HG03558 (cell line): ENCODE data around the gene GM2A.
"Not testable (repeated sequence)": the region's sequence is repeated elsewhere in the genome, so short reads cannot be mapped to it uniquely, and the experiment has no call there.

Source experiments
- ATAC-seq: cut with Tn5 transposase; IDR thresholded peaks from one replicate; pipeline ENCODE4 v1.9.1; 2021; ENCODE audit warnings: moderate number of reproducible peaks; ENCODE audit not compliant: unreplicated experiment; ENCODE audit errors: extremely low read depth

GM2A gene

DNA sequence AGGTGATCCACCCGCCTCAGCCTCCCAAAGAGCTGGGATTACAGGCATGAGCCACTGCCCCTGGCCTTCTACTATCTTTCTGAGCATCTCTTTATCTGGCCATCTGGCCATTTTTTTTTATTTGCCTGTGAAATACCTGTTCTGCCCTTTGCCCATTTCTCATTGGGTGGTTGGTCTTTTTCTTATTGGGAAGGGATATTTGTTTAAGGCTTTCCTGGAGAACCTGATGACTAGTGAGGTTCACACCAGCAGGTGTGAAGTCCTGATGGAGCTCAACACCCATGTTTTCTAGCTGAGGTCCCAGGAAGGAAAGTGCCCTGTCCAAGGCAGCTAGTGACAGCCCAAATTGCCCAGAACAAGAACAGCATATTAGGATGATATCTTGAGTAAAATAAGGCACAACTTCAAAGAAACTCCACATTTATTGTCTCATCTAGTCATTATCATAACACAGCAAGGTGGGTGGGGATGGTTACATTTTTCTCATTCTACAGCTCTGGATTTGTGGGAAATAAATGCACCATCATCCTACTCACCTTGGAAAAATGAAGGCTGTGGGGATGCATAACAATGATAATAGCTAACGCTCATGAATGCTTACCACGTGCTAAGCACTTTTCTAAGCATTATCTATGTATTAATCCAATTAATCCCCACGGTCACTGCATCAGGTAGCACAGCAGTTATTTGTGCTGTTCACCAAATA lies 30.3 kb downstream of the GM2A start:
- ATAC-seq, result no peak

DNA sequence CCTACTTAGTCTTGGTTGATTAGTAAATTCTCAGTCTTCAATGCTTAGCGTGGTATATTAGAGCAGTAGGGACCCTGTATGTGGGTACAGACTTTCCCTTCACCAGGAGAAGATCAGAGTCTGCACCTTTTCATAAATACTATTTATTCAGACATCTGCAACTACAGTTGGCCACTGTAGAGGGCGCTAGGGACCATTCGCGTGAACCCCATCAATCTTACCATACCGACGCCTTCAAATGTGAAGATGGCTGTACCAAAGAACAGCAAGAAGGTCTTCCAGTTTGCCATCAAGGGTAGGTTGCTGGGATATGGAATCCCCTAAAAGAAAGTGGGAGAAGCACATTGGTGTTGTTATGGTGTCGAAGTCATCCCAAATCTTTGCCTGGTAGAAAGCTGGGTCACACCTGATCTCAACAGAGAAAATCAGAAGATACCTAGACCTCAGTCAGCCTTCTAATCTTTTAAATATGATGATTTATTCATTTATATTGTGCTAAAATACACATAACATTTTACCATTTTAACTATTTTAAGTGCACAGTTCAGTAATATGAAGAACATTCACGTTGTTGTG lies 31.5 kb downstream of the GM2A start:
- no peak for ATAC-seq

DNA sequence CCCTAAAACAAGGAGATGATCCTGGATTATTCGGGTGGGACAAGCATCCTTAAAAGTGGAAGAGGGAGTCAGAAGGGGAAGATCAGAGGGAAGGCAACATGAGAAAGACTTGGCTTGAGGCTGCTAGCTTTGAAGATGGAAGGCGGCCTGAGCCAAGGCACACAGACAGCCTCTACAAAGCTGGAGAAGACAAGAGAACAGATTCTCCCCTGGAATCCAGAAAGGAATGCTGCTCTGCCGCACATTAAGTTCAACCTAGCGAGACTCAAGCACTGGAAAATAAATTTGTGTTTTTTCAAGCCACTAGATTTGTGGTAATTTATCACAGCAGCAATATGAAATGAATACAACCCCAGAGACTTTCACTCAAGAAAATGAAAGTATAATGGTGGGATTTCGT lies 32.7 kb downstream of the GM2A start:
- ATAC-seq, result no peak

DNA sequence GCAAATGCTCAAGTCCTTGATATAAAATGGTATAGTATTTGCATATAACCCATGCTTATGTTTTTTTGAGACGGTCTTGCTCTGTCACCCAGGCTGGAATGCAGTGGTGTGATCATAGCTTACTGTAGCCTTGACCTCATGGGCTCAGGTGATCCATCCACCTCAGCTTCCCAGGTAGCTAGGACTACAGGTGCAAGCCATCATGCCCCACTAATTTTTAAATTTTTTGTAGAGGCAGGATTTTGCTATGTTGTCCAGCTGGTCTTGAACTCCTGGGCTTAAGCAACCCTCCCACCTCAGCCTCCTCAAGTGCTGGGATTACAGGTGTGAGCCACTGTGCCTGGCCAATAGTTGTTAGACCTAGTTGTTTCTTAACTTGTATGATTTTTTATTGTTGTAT lies 33.3 kb downstream of the GM2A start:
- no peak for ATAC-seq

DNA sequence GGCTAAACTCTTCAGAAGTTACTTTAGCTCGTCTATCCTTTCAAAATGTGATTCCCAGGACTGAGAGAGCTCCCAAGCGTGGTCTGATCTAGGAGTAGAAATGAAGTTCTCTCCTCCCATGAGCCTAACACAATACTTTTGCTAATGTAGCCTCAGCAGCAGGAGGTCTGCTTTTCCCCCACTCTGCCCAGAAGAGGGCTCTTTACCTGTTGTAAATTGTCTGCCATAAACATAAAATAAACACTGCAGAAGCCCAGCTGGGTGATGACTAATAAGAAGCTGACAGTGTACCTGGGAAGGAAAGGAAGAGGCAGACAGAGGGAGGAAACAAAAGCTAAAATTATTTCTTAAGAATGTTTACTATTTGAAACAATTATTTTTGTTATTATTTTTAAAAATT lies 35.2 kb downstream of the GM2A start:
- ATAC-seq, result no peak

DNA sequence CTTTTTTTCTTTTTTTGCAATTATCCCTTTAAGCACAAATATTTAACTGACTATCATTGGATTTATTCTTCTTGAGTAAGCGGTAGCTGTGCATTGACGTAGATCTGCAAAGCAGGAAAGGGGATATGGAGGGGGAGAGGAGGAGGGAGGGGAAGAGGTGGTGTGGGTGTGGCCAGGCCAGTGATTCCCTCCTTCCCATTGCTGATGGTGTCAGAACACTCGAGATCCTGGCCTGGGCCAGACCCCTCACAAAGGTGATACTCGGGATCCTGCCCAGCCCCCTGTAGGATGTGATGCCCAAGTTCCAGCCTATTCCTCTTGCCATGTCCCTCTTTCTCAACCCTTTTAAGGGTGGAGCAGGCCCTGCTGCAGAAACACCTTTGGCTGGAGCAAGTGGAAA lies 40.6 kb downstream of the GM2A start:
- no peak for ATAC-seq

DNA sequence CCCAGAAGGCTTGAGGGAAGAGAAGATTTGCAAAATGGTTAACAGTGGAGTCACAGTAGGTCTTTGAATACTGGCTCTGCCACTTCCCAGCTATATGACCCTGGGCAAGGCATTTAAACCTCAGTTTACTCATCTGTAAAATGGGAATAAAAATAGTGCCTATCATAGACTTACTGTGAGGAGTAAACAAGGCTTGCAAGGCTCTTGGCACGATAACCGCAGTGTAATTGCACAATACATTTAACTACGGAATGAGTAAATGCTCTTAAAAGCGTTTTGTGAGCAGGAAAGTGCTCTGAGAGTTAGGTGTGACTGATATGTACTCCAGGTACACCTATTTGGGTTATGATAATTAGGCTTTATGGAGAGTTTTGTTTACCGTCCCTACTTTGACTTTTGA lies 42.2 kb downstream of the GM2A start:
- no peak for ATAC-seq

DNA sequence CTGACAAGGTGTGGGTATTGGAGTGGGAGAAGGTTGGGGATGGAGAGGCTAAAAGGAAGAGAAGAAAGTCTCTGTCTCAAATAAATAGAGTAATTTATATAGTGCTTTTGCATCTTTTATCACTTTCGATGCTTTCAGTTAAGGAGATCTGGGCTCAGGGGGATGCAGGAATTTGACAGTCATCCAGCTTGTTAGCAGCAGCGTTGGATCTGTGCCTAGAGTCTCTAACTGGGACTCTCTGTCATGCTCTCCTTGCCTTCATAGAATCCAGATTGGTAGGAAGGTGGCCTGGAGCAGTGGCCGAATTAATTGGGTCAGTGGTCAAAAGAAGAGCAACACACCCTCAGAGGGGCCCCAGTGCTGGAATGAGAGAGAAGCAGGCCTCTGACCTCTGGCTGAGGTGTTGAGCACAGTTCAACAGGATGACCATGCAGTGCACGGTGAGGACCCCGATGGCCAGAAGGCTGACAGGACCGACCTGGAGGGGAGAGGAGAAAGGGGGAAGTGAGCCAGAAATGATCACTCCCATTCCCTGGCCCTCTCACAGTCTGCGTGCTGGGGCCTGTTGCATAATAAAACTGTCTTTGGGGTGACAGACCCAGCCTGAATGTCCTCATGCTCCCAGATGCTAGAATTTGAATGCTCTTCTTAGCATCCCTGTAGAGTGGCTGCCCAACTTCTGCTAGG lies 42.9 kb downstream of the GM2A start:
- ATAC-seq, result no peak

DNA sequence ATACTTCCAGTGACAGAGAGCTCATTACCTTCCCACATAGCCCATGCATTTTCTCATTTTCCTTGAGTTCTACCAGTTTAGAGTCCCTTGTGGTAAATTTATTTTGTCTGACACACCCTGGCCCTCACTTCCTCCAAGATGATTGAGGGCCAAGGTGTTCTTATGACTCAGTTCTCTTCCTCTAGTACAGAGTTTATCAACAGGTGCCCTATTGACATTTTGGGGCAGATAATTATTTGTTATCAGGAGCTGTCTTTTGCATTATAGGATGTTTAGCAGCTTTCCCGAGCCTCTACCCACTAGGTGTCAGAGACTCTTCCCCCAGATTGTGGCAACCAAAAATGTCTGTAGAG lies 43.5 kb downstream of the GM2A start:
- no peak for ATAC-seq

DNA sequence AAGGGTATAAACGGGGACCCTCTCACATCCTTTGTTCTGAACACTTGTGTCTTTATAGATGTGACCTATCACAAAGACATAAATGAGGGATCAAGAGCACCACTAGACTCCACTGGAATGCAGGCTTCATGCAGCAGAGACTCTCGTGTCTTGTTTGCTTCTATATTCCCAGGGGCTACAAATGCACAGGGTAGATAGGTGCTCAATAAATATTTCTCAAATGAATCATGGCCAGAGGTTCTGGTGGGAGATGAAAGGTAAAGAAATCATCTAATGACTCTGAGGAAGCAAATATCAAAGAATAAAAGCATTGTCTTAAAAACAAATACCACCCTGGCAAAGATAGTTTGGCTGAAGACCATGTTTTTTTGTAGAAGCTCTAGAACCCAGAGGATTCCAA lies 44.0 kb downstream of the GM2A start:
- ATAC-seq, result no peak

DNA sequence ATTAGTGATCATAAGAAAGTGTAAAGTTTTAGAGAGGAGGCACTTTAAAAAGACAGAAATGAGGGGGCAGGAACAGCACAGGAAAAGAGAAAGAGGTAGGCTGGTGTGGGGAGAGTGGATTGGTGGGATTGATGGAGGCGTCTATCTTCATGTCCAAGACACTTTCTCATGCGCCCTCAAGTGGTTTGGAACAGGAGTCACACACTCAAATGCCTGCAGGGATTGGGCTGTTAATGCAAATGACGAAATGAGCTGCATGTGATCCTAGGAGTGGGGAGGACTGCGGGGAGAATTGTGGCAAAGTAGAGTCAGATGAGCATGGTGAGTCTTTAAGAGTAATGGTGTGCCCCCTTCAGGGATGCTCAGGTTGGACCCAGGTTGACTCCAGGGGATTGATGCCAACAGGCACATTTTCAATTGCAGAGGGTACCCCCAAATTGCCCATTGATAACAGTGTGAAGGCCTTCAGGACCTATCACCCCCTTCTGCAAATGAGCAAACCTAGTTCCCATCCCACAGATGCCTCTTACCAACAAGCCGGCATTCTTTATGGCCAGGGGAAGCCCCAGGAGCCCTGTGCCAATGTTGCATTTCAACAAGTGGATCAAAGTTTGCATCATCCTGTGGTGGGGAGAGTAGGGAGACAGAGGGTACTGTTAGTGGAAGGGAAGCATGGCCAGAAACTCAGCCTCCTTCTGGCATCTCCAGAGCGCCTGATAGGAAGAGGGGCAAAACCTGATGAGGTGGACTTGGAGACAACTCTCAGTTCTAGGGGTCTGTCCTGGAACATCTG lies 45.3 kb downstream of the GM2A start:
- no peak for ATAC-seq

DNA sequence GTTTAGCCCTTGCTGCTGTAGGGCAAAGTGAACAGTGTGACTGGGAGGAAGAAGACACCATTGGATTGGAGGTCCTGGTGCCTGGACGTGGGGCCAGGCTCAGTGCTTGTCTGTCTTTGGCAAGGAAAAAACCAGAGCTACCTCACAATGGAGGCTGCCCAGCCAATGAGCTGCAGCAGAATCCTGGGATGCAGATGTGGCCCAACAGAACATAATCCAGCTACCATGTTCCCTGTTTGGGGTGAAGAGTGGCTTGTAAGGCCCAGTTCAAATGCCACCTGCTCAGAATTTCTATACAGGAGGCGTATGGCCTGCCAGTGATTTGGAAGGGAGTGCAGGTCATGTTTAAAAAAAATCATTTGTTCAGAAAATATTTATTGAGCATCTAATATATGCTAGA lies 50.7 kb downstream of the GM2A start, which contains the start of gene SLC36A3:
Gene SLC36A3 (minus strand): TSS at position 101 of the 400 bp plus-strand sequence. CDS start 412 bp downstream, outside the sequence.
- ATAC-seq, result no peak

DNA sequence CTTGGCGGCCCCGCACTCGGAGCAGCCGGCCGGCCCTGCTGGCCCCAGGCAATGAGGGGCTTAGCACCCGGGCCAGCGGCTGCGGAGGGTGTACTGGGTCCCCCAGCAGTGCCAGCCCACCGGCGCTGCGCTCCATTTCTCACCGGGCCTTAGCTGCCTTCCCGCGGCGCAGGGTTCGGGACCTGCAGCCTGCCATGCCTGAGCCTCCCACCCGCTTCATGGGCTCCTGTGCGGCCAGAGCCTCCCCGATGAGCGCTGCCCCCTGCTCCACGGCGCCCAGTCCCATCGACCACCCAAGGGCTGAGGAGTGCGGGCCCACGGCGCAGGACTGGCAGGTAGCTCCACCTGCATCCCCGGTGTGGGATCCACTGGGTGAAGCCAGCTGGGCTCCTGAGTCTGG lies 56.3 kb downstream of the GM2A start:
- not testable (repeated sequence) for ATAC-seq

DNA sequence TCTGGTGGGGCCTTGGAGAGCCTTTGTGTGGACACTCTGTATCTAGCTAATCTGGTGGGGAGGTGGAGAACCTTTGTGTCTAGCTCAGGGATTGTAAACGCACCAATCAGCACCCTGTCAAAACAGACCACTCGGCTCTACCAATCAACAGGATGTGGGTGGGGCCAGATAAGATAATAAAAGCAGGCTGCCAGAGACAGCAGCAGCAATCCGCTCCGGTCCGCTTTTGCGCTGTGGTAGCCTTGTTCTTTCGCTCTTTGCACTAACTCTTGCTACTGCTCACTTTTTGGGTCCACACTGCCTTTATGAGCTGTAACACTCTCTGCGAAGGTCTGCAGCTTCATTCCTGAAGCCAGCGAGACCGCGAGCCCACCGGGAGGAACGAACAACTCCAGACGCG lies 56.8 kb downstream of the GM2A start:
- ATAC-seq, result not testable (repeated sequence)

DNA sequence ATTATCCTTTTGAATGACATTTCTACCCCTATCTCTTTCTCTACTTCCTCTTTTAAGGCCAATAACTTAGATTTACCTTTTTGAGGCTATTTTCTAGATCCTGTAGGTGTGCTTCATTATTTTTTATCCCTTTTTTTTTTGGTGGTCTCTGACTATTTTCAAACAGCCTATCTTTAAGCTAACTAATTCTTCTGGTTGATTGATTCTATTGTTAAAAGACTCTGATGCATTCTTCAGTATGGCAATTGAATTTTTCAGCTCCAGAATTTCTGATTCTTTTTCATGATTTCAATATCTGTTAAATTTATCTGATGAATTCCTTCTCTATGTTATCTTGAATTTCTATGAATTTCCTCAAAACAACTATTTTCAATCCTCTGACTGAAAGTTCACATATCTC lies 57.9 kb downstream of the GM2A start:
- no peak for ATAC-seq

DNA sequence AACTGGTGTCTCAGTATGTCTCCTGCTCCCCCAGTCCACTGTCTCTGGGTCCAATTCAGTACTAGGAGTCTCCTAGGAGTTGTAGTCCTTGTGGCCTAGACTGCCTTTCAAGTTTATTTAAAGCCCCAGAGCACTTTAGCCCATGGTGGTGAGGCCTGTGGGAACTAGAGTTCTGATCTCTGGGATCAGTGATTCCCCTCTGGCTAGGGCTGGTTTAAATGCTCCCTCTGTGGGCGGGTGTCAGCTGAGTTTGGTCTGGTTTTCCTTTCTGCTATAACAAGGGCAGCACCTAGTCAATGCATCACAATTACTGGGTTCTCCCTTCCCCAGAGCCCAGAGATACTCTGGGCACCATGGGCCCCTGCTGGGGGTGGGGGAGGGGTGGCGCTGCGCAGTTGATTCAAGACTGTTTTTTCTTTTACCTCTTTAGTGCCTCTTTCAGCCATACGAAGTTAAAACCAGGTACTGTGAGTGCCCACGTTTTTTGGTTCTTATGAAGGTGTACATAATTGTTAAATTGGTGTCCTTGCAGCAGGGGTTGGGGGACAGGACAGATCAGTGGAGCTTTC lies 59.9 kb downstream of the GM2A start:
- ATAC-seq, result no peak

DNA sequence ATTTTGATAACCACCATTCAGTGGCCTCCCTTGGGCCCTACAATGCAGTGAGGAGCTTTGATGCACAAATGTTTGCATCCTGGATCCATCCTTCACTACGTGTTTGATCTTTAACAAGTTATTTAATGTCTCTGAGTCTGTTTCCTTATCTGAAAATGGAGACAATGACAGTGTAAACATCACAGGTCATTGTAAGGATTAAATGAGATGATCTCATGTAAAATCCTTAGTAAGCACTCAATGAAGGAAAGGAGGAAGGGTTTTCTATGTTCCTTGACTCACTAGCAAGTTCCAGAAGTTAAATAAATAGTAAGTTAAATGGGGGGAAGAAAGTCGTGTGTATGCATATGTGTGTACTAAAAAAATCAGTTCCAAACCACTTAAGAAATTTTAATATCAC lies 60.4 kb downstream of the GM2A start:
- ATAC-seq, result no peak

DNA sequence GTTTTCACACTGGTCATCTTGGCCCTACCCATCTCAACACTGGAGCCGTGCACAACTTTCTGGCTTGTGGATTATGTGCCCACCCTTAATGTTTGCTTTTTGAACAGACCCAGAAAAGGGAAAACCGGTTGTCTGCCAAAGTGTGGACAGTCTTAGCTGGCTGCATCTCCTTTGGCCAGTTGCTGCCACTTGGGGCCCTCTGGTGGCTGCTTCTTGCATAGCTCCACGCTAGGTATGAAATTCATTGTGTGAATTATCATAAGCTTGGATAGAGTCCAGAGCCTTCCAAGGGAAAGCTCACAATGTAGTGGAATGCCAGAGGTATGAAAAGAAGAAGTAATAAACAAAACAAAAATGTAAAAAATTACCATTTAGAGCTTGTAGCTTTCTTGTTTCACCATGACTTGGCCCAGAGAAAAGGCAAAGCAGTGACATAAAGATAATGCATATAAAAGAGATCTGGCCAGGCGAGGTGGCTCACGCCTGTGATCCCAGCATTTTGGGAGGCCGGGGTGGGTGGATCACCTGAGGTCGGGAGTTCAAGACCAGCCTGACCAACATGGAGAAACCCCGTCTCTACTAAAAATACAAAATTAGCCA lies 63.1 kb downstream of the GM2A start:
- peak; percentile 59 for ATAC-seq

DNA sequence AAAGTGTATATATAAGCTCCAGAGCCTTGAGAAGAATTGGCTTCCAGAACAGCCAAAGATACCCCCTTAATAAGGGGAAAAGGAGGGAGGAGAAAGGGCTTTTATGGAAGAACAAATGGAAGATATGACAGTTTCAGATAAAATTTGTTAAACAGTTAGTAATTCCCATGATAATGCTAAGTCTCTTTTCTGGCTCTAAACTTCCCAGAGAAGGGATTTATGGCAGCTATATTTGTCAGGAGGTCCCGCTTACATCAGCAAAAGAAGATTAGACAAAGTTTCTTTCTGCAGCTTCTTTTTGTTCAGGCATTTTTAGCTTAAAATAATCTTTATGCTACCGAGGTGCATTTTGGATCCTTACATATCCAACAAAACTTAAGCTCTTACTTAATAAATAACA lies 64.9 kb downstream of the GM2A start:
- no peak for ATAC-seq
